Measurements from ENCODE around the gene AVPR1B. TPM values are rescaled to one million over a fixed set of nuclear protein-coding genes. Genes with fewer than 3 reads are reported as not detected.

The AVPR1B gene
- polyA plus RNA-seq, 1 experiment, result not detected

DNA sequence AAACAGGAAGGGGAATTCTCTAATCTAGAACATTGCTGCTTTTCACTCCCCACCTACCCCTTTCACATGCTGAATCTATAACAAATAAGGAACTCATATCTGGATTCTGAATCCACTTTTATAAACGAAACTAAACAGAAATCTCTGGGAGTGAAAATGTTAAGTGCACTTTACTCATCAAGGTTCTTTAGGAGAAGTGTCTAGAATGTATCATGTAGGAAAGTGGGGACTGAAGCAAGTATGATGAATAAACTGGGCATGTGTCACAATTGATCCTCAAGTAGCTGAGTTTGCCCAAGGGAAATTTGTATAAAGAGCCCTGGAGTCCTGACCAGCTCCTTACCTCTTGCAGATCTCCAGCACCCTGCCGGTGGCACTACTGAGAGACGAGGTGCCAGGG lies 19.8 kb downstream of the AVPR1B start:
- Histone ChIP-seq H3K27me3 (ENCODE audit: control insufficient read depth, insufficient read depth, low read length) (peaks cover 25% of the 10 kb centered on the region), H3K36me3 (ENCODE audit: control insufficient read depth, insufficient read depth, low read length) (no peaks in the 10 kb centered on the region), H3K4me3 (ENCODE audit: low read depth, low read length) (no peak overlapping the region)
- ChIA-PET POLR2A (no interaction called here), CTCF (interaction anchor here (0.7 to 2.3 kb wide), 4 partner anchors 8 to 120 kb away, joined by 3 to 11 read pairs (median 6); no protein-coding TSS in a partner anchor)
- DNase-seq (ENCODE audit: low read depth), result no peak
- no peak for TF ChIP-seq CTCF (IDR thresholded peaks at IDR 0.05; ENCODE audit: insufficient read depth, low read depth, low read length)

DNA sequence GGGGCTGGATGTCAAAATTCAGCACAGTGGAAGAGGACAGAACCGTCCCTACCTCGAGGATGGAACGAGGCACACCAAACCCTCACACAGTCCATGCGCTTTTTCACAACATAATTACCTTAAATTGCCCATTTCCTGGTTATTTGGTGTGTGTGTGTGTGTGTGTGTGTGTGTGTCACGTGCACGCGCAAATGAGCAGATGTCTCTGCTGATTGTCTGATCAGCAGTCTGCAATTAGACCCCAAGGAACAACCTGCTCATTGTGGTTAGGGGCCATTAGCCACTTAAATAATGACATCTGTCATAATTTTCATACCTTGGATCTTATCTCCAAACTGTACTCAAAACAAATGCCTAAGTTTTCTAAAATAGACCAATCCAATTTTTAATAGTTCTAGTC lies 23.2 kb downstream of the AVPR1B start:
- ChIA-PET POLR2A (no interaction called here), CTCF (no interaction called here)
- Histone ChIP-seq H3K27me3 (ENCODE audit: control insufficient read depth, insufficient read depth, low read length) (peaks cover 16% of the 10 kb centered on the region), H3K36me3 (ENCODE audit: control insufficient read depth, insufficient read depth, low read length) (no peaks in the 10 kb centered on the region), H3K4me3 (ENCODE audit: low read depth, low read length) (no peak overlapping the region)
- no peak for DNase-seq (ENCODE audit: low read depth)
- TF ChIP-seq CTCF (IDR thresholded peaks at IDR 0.05; ENCODE audit: insufficient read depth, low read depth, low read length), result no peak

DNA sequence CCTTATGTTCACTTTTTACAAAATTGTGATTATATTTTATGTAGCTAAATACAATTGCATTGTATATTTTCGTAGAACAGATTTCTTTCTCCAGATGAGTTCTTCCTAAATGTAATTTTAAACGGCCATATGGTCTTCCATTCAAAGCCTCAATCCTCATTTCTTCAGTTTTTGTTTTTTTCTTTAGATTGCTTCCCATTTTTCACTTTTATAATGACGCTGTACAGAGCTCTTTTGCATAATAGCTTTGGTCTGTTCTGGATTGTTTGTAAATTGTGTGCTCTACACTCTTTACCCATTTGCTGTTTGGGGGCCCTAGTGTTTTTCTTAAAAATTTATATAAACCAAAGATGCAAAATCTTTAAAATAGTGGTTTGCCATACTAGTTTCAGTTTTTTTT lies 27.8 kb downstream of the AVPR1B start:
- peaks cover 13% of the 10 kb centered on the region for H3K27me3 ChIP-seq (ENCODE audit: control insufficient read depth, insufficient read depth, low read length)
- no peaks in the 10 kb centered on the region for H3K36me3 ChIP-seq (ENCODE audit: control insufficient read depth, insufficient read depth, low read length)
- POLR2A ChIA-PET, result no interaction called here
- no peak for DNase-seq (ENCODE audit: low read depth)
- no peak overlapping the region for H3K4me3 ChIP-seq (ENCODE audit: low read depth, low read length)
- CTCF ChIA-PET, result interaction anchor here (0.8 to 1.4 kb wide), 3 partner anchors 8 to 17 kb away, joined by 3 to 4 read pairs (median 3); no protein-coding TSS in a partner anchor
- TF ChIP-seq CTCF (IDR thresholded peaks at IDR 0.05; ENCODE audit: insufficient read depth, low read depth, low read length), result no peak

DNA sequence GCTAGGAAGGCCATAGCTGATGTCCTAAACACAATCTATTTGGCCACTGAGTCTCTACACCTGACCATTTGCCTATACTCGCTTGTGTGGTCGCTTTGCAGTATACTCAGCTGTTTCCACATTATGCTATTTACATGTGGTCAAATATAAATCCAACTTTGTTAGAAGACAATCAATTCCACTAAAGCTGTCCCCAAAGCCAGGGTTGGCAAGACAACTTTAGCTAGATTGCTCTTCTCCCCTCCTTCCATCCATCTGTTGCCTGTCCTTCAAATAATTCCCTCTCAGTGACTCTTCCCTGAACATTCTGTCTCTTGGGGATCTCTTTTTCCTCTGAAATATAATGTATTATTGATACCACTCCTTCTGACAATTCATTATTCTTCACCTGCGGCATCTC lies 30.1 kb downstream of the AVPR1B start:
- ChIA-PET CTCF (interaction anchor here (1.2 kb wide), 1 partner anchor 21 kb away, joined by 4 read pairs; no protein-coding TSS in a partner anchor), POLR2A (no interaction called here)
- Histone ChIP-seq H3K4me3 (ENCODE audit: low read depth, low read length) (no peak overlapping the region), H3K36me3 (ENCODE audit: control insufficient read depth, insufficient read depth, low read length) (no peaks in the 10 kb centered on the region), H3K27me3 (ENCODE audit: control insufficient read depth, insufficient read depth, low read length) (peaks cover 11% of the 10 kb centered on the region)
- no peak for TF ChIP-seq CTCF (IDR thresholded peaks at IDR 0.05; ENCODE audit: insufficient read depth, low read depth, low read length)
- DNase-seq (ENCODE audit: low read depth), result no peak

DNA sequence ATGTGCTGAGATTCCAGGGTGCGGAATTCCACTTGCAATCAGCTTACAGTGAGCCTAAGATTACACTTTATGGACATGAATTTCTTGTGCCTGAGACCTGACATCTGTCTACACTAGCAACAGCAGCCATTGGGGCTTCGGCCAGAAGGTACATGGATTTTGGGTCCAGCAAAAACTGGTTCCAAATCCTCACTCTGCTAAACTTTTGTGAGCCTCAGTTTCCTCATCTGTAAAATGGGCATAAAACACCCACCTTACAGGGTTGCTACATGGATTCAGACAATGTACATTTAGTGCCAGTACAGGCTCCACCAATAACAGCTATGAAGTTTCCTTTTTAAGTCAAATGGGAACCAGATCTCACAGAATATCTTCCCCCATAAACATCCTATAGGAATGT lies 33.4 kb downstream of the AVPR1B start:
- no peak for DNase-seq (ENCODE audit: low read depth)
- H3K27me3 ChIP-seq (ENCODE audit: control insufficient read depth, insufficient read depth, low read length), result peaks cover 14% of the 10 kb centered on the region
- POLR2A ChIA-PET, result no interaction called here
- no peak overlapping the region for H3K4me3 ChIP-seq (ENCODE audit: low read depth, low read length)
- TF ChIP-seq CTCF (IDR thresholded peaks at IDR 0.05; ENCODE audit: insufficient read depth, low read depth, low read length), result no peak
- H3K36me3 ChIP-seq (ENCODE audit: control insufficient read depth, insufficient read depth, low read length), result no peaks in the 10 kb centered on the region
- CTCF ChIA-PET, result interaction anchor here (1.0 kb wide), 1 partner anchor 22 kb away, joined by 4 read pairs; no protein-coding TSS in a partner anchor

All from BJ (cell line).